ENCODE results near the gene THADA.

Gene THADA

DNA sequence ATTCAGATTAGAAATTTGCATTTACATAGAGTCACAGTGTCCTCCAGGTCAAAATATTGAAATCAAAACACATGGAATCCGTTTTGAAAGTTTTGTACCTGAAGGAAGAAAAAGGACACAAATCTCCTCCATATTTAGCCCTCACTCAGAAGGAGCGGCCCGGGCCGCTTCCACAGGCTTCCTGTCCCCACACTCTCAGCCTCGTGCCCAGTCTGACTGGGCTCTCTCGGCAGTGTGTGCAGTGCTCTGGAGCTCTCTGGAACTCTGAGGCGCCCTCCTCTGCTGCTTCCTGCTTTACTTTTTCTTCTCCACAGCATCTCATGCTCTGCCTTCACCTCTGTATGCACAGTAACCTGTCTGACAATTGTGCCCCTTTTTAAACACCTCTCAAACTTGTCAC lies 347.2 kb downstream of the THADA start:
- DNase-seq (ENCODE audit: low spot score) = no peak

DNA sequence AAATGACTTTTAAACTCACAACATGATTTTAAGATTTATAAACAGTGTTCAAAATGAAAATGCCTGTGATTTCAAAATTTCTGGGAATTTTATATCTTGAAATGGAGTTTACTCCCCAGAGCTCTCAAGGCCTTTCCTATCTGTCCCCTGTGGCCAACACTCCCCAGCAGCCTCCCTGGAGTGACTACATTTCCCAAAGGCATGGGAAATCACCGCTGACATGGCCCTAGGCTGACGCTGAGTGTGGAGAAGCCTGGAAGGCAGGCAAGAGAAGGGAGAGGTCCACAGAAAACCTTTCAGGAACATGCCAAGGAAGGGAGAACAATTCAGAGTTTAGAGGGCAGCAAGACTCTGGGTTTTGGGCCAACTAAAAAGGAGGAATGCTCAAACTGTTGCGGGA lies 349.2 kb downstream of the THADA start:
- no peak for DNase-seq (ENCODE audit: low spot score)

DNA sequence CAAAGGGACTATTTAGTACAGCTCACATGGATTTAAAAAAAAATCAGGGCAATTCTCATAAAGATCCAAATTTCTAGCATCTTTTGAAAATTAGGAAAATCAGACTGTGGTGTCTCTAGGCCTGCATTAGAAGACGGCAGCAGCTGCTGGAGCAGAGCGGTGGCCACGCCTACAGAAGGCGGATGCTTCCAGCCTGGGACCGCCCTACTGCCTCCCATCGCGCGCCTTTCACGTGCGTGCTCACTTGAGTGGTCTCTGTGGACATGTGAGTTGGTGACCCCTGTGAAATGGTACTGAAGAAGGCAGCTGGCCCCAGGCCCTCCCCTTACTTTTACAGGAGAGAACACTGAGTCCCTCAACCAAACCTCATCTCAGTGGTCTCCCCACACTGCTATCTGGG lies 354.3 kb downstream of the THADA start:
- DNase-seq (ENCODE audit: low spot score) = no peak

DNA sequence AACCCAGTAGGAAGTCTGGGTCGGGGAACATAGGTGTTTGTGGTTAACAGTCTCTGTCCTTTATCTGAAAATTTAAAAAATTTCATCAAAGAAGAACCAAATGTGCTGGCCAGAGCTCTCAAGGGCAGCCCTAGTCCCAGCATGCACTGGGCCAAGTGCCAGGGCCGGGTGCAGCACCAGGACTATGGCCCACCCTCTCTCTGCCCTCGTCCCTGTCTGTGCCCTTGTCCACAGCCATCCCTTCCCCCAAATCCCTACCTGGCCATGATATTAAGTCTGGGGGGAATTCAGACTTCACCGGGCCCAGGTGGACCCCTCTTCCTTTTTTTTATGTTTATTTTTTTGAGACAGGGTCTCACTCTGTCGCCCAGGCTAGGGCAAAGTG lies 355.1 kb downstream of the THADA start:
- DNase-seq (ENCODE audit: low spot score) = no peak

DNA sequence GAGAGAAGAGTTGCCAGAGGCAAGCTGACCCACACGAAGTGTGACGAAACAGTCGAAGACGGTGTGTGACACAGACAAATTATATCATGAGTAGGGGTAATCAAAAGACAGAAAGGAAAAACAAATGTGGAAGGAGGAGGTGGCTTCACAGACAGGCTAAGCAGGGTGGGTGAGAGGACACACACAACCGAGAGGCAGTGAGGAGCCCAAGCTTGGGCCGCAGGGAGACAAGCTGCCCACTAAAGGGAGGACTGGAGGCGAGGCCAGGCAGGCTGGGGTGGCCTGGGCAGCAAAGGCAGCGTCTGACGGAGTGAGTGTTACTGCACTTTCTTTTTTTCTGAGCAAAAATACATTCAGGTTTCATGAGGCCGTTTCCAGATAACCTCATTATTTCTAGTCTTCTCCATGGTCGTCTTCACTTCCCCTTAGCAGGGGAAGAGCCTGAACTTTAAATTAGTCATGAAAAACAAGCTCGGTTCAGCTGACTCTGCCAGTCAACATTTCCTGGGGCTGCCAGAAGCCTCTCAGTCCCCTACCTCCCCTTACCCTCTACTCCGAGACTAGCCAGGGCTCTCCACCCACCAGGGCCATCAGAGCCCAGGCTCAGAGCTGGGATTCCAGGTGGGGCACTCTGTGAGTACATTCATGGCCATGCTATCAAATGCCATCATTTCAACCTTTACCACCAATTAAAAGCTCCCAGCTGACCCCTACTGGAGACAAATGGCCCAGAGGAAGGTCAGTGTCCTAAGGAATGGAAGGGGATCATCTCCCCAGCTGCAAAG lies 355.7 kb downstream of the THADA start:
- DNase-seq (ENCODE audit: low spot score) = no peak

DNA sequence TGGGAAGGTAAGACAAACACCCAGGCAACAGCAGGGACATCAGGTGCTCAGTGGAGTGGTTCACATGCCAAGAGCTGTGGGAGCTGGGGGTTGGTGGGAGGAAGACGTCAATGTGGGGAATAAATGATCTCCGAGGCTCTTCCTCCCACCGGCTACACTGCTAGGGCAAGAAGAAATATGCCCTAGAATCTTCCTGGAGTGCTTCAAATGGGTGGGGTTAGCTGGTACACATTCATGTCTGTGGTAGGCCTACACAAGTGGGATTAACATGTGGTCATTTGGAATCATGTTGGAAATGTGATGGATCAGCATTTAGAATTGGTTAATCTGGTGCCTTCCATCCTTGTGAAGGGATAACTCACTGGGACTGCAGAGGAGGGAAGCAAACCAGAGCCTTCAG lies 357.0 kb downstream of the THADA start:
- DNase-seq (ENCODE audit: low spot score) = no peak

DNA sequence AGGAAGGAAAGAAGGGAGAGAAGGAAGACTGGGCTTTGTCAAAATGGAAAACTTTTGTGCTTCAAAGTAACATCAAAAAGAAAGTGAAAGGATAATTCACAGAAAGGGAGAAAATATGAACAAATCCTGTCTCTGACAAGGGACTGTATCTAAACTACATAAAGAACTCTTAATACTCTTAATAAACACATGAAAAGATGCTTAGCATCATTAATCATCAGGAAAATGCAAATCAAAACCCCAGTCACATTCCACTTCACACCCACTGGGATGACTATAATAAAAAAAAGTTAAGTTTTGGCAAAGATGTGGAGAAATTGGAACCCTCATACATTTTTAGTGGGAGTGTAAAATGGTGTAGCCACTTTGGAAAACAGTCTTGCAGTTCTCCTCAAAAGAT lies 357.7 kb downstream of the THADA start:
- no peak for DNase-seq (ENCODE audit: low spot score)

DNA sequence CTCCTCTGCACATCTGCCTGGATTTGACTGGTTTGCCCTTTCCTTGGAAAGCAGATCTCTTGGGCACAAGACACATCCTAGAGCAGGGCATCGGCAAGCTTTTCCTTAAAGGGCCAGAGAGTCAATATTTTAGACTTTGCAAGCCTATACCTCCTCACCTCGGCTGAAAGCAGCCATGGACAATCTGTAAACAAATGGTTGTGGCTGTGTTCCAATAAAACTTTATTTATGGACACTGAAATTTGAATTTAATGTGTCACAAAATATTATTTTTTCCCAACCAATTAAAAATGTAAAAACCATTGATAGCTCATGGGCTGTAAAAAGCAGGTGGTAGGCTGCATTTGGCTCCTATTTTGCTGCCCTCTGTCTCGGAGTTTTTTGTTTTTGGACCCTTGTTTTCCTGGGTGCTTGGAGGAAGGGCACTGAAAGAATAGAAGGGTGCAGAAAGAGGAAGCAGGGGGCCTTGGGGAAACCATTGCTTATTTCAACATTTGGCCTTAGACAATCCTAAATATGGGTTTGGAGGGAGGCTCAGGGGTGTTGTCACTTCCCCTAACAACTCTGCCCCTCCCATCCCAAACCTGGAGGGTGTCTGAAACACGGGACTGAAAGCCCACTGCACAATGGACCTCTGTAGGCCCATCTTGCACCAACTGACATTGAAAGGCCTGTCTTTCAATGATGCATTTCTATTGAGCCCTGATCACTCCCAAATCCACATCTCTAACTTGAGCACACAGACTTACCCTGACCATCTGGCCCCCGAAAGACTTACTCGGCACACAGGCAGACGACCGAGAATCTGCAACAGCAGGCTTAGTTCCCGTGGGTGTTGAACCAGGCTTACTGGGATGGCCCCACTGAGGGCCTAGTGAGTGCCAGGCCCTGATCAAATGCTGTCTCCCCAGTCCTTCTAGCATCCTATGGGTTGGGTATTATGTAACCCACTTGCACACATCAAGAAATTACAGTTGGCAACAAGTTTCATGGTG lies 362.3 kb downstream of the THADA start:
- DNase-seq (ENCODE audit: low spot score) = no peak

DNA sequence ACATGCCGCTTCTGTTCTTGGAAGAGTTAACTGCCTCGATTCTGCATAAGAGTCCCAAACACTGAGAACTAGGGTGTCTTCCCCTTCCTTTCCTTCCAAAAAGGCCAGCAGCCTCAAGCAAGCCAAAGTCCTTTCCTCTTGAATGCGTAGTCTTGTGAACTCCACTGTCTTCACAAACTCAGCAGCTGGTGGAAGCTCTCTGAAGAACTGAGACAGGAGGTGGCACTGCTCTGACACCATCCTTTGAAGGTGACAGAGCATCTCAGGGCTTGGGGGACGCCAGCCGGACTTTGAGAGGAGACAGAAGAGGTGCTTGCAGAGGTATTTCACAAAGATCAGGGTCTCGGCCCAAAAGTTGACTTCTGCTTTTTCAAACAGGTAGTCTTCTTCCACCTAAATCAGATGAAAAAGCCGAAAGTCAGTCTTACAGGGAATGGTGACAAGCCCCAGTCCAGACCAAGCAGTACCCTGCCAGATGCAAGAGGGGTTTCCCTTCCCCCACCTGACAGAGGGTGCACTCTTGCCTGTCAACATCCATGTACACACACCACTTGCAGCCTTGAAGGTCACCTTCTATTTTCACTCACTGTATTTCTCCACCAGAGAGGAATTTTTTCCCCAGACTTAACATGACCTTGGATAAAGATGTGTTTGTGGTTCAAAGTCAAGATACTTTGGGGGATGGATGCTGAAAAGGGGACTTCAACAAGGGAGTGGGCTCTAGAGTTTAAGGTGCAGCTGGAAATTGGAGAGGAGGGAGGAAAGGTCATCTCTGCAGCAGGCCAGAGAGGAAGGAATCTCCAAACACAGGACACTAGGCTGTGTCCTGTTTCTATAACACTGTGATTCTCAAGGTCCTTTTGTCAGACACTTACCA lies 364.6 kb downstream of the THADA start:
- no peak for DNase-seq (ENCODE audit: low spot score)

DNA sequence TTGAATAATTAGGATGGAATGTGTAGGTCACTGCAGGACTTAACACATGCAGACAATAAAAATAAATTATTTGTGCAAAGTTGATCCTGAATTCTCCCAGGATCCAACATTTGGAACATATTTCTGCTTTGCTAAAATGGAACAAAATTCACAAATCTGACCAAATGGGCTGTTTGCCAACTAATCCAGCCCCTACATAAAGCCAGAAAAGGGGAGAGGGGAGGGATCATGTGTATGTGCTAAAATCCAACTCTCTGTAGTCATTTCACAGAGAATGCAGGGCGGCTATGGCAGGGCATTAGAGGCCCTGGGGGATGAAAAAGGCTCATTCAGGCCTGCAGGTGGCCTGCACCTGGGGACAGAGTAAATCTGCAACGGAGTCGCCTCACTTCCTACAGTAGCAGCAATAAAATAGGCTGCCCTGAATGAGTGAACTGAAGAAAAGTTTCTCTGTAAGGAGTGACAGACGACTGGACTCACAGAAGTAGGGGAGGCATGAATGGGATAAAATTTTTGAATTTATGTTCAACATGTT lies 365.4 kb downstream of the THADA start:
- no peak for DNase-seq (ENCODE audit: low spot score)

DNA sequence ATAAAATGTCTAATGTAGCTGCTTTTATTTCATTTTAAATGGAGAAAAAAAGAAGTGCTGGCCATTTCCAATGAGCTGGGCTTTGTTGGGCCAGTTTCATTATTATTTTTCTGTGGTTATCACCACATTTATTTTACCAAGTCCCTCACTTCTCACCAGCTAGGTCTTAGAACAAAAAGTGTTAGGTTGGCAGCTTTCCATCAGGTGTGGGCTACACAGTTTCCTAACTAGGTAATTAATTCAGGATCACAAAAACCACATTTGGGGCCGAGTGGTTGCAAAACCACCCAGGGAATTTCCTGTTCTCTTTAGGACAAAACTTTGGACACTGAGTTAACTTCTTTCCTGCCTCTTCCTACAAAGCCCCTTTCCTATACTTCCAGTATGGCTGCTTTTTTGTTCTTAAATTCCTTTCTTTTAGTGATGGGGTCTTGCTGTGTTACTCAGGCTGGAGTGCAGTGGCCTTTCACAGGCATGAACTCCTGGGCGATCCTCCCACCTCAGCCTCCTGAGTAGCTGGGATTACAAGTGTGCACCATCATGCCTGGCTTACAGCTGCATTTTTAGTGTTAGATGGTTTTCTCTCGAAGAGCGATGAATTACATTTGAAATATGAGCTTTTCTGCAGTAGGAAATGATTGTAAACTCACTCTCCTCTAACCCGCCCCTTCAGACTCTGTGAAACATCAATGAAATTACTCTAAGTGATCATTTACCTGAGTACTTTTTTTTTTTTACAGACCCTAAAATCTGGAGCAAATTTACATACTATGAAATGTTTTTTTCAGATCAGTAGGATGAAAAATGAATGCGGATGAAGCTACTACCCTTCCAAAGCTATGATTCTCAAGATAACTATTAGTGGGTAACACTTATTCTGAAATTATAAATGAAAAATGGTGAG lies 366.8 kb downstream of the THADA start:
- no peak for DNase-seq (ENCODE audit: low spot score)

DNA sequence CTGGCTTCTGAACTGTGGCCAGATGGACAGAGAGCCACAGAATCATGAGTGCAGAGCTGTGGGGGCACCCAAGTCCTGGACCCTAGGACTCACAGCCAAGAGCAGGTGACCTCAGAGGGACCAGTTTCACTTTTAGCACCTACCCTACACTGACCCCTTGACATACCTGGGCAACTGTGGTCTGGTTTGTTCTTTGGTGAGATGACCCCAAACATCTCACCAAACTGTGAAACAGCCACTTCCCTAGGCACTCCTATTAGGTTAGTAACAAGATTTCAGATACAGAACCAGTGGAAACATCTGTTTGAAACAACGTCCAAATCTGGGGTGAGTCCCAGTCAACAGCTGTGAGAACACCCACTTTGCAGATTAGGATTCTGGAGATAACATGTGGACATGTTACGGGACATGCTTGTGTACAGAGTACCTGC lies 367.5 kb downstream of the THADA start:
- no peak for DNase-seq (ENCODE audit: low spot score)

DNA sequence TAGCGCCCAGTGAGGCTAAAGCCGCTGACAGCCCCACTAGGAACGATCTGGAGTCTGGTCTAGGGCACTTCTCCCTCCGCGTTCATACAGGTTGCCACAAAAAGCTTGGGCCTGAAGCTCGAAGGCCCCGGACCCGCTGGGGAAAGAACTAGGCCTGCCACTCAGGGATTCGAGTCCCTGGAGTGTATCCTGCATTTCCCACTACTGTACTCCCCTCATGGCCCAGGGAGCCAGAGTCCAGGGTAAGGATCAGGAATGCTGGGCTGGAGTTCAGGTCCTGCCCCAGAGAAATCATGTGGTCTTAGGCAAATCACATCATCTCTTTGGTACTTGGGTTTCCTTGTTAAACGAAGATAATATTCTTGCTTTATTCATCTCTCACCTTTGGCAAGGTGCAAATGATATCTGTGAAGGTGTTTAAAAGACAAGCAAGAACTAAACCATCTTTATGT lies 368.0 kb downstream of the THADA start:
- no peak for DNase-seq (ENCODE audit: low spot score)

DNA sequence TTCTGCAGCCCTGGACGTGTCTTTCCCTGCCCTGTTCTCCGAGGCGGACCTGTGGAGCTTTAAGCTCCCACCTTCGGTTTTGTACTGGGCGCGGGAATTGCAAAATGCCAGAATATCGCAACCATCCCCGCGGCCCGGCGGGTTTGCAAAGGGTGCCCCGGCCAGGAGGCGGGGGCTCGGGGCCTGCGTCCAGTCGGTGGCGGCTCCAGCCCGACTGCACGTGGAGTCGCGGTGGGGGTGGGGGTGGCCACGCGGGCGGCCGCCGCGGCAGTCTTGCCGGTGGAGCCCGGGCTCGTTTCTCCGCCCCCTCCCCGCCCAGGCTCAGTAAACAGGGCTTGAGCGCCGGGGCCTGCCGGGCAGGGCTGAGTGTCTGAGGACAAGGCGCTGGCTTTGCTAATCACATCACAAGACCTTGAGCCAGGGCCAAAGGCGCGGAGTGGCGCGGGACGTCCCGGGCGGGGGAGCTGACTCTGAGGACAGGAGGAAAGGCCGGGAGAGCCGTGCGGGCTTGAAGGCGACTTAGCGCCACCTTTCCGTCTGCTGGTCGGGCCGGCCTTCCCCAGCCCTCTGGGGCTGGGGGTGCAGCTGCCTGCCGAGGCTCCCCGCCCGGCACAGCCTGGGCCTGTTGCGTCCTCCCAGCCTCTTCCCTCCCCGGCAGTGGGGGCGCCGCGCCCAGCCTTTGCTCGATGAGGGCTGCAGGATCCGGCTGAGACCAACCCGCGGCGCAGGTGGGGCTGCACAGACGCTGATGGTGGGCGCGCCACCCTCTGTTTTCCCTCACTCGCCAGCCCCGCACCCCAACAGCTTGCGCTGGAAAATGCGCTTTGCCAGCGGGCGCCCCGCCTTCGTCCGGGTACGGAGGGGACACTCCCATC lies 368.6 kb downstream of the THADA start:
- DNase-seq (ENCODE audit: low spot score) = peak; percentile 83

DNA sequence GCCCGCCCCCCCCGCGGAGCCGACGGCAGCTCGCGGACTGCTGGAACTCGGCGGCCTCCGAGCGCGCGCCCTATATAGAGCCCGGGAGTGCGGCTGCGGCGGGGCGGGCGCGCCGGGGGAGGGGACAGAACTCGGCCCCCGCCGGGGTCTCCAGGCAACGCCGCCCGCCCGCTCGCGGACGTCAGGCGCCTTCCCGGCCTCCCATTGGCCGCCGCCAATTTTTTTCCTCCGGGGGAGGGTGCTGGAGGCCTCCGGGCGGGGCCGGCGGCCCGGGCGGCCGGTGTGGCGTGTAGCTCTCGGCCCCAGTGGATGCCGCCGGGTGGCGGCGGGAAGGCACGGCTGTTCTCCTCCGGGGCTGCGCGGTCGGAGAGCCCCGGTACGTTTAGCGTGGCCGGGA lies 369.3 kb downstream of the THADA start, which contains the start of gene ZFP36L2:
Gene ZFP36L2 (minus strand): TSS at position 49 of the 397 bp plus-strand sequence. CDS start 291 bp downstream, outside the sequence.
- DNase-seq (ENCODE audit: low spot score) = peak; percentile 97

DNA sequence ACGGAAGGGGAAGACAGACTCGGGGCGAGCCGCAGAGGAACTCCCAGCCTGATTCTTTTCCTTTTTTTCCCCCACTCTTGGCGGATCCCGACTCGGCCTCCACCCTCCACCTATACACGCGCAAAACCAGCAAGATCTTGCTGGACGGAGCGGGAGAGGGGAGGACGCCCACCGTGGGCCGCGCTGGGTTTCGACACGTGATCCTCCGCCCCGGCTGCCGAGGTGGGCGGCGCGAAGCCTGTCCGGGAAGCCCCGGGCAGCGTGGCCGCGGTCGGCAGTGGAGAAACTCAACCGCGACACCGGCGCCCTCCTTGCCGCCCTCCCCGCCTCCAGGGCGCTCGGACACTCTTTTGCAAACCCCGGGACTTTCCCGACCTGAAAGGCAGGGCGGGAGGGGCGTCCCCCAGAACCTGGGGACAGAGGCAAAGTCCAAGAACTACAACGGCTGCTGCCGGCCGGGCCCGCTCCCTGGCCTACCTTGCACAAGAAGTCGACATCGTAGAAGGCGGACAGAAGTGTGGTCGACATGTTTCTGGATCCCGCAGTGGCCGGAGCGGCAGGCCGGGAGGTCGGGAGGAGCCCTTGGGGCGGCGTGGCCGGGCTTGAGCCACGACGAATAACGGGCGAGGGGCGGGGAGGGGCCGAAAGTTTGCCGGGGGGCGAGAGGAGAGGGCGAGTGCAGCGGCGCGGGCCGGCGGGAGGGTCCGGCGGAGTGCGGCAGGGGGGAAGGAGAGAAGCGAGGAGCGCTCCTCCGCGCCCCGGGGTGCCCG lies 369.9 kb downstream of the THADA start:
- DNase-seq (ENCODE audit: low spot score) = peak; percentile 34

DNA sequence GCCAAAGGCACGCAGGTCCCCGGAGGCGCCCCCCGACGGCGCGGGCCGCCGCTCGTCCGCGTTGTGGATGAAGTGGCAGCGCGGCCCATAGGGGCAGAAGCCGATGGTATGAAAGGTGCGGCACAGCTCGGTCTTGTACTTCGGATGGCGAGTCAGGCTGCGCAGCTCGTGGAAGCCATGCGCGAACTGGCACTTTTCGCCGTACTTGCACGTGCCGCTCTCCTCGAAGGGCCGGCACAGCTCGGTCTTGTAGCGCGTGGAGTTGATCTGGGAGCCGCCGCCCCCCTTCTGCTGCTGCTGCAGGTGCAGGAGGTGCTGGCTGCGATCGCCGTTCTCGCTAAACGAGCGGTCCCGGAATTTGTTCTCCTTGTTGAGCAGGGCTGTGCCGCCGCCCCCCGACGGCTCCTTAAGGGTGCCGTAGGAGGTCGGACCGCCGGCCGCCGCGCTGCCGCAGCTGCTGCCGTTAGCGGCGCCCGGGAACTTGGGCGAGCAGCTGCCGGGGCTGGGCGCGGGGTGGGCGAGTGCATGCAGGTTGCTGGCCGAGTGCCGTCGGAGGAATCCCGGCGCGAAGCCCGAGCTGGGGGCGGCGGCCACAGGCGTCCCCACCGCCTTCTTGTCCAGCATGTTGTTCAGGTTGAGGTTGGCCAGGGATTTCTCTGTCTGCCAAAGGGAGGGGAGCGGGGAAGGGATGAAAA lies 370.6 kb downstream of the THADA start:
- DNase-seq (ENCODE audit: low spot score) = peak; percentile 51

DNA sequence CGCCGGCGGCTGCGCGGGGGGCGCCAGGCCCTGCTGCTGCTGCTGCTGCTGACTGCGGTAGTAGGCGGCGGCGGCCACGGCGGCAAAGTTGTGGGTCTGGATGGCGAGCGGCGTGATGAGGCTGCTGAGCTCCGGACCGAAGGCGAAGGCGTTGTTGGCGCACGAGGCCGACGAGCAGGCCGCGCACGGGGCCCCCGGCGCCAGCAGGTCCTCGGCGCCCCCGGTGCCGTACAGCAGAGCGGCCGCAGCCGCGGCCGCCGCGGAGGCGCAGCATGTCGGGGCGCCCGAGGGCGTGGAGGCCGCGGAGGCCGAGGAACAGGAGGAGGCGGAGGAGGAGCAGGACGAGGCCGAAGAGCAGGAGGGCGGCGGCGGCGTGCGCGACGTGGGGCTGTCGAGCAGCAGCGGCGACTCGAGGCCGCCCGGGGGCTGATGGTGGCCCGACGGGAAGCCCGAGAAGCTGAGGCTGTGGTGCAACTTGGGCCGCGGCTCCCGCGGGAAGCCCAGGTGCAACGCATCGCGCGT lies 371.2 kb downstream of the THADA start:
- peak; percentile 12 for DNase-seq (ENCODE audit: low spot score)

Data from LoVo (cell line).